Measurements from ENCODE around the gene NR1H4.
"Not testable (repeated sequence)": the region's sequence is repeated elsewhere in the genome, so short reads cannot be mapped to it uniquely, and the experiment has no call there.

The NR1H4 gene

DNA sequence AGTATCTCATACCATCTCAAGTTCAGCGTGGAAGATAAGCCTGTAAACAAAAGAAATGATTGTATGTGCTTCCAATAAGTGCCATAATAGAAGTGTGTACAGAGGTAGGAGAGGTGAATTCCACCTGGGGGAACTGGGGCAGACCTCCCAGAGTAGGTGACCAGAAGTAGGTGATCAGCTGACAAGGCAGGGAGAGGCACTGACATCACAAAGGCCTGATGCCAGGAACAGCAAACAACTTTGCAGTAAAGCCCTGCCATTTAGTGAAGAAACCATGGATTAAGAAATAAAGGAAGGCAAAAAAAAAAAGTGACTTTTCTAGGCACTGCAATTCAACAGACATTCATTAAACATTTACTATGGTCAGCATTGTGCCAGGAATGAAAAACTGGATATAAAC lies 31.1 kb downstream of the NR1H4 start:
- in situ Hi-C loops (cut with HindIII; ENCODE audit: low sequenced_read_pairs): no loop called here

DNA sequence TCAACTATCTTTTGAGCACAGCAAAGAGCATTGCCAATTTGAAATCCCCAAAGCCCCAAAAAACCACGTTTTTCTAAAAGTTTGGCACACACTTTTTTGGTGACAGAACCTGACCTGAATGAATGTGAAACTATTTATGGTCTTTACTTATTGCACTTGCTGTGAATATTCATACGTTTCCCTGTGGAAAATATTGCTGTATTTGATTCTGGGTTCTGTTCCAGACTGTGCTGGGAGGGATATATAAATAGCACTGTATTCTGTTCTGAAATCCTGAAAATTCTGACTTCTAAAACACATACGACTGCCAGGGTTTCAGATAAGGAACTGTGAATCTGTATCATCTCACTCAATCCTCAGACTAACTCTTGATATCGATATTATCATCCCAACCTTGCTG lies 35.1 kb downstream of the NR1H4 start:
- in situ Hi-C loops (cut with HindIII; ENCODE audit: low sequenced_read_pairs): no loop called here

DNA sequence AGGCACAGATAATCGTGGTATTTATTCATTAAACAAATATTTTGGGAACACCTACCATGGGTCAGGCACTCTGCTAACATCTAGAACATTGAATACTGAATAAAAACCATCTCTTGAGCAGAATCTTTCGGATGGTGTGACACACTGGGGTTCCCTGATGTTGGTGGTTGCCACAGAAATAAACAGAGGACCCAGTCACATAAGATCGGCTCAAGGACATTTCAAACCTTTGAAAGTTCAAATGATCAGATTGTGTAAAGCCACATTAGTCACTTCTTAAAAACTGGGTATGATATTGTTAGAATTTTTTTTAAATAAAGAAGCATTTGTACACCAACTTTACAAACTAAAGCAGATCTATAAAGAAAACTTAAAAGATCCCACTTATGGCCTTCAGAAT lies 39.0 kb downstream of the NR1H4 start:
- in situ Hi-C loops (cut with HindIII; ENCODE audit: low sequenced_read_pairs): no loop called here

DNA sequence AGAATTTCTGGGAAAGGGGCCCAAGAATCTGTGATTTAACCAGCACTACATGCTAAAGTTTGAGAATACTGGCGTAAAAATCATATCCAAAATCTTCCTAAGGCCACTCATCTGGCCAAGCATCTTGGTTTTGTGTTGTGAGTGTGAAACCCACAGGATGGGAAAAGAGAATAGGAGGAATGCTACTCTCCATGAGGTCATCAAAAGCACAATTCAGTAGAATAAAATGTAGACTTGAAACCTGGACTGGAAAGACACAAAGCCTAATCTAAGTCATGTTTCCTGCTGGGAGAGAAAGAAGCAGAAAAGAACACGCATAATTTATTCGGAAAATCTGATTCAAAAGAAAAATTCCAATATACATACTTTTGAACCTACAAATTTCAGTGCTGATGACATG lies 42.3 kb downstream of the NR1H4 start:
- in situ Hi-C loops (cut with HindIII; ENCODE audit: low sequenced_read_pairs): no loop called here

DNA sequence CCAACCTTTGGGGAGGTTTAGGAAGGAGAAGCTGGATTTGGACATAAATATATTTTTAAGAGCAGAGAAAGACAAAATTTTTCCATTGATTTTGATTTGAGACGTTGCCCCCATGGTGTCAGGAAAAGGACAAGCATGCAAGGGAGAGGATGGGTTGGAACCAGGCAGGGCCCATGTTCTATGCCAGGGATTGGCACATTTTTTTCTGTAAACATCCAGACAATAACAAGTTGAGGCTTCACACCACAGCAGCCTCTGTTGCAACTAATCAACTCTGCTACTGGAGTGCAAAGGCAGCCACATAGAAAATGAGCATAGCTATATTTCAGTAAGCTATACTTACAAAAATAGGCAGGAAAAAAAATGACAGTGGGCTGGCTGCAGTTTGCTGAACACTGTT lies 44.7 kb downstream of the NR1H4 start:
- in situ Hi-C loops (cut with HindIII; ENCODE audit: low sequenced_read_pairs): no loop called here

DNA sequence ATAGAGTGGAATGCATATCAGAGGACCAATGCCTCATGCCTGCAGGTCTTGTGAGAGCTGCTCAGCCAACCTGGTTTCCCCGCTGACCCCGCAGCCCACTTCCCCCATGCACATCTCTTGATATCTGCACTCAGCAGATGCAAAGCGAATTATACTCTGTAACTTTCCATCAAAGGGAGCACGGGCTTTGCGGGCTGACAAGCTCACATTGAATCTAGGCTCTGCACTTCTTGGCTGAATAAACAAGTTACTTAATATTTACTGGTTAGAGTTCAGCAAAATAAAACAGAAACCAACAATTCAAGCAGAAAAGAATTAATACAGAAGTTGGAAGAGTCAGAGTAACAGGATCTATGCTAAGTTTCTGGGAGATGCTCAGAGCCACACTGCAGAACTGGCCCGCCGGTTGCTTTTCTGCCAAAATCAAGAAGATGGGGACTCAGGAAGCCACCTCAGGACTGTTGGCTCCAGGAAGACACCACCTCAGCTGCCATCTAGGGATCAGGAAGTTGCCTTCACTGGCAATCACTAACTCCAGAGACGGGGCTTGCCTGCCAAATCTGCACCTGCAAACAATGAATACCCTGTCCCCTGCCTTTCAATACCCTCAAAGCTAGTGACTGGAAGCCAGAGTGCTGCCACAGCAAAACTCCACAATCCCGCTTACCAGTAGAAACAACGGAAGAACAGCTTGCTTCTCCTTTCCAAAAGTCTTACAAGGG lies 46.5 kb downstream of the NR1H4 start:
- in situ Hi-C loops (cut with HindIII; ENCODE audit: low sequenced_read_pairs): no loop called here

DNA sequence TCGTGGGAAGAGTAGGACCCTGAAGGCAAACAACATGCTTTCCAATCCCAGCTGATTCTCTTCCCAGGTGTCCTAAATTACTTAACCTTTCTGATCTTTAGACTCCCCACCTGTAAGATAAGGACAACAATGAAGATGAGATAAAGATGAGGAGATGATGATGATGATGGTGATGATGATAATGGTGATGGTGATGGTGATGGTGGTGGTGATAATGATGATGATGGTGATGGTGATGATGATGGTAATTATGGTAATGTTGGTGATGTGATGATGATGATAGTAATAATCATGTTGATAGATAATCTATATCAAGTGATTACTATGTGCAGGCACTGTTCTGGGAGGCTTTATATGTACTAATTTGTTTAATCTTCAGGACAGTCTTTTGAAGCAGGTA lies 48.3 kb downstream of the NR1H4 start:
- in situ Hi-C loops (cut with HindIII; ENCODE audit: low sequenced_read_pairs): no loop called here

DNA sequence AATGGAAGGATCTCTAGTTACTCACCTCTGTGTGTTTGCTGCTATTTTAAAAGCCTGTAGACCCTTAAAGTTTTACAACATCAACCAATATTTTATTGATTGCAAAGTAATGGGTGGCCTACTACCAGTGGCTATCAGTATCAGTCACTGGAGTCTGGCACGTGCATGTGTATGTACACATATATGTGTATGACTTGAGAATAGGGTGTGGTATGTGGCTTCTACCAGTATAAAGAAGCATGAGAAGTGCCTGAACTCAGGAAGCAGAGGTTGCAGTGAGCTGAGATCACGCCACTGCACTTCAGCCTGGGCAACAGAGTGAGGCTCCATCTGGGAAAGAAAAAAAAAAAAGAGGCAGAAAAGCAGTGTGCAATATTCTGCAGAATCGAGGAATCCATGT lies 54.4 kb downstream of the NR1H4 start:
- in situ Hi-C loops (cut with HindIII; ENCODE audit: low sequenced_read_pairs): no loop called here

DNA sequence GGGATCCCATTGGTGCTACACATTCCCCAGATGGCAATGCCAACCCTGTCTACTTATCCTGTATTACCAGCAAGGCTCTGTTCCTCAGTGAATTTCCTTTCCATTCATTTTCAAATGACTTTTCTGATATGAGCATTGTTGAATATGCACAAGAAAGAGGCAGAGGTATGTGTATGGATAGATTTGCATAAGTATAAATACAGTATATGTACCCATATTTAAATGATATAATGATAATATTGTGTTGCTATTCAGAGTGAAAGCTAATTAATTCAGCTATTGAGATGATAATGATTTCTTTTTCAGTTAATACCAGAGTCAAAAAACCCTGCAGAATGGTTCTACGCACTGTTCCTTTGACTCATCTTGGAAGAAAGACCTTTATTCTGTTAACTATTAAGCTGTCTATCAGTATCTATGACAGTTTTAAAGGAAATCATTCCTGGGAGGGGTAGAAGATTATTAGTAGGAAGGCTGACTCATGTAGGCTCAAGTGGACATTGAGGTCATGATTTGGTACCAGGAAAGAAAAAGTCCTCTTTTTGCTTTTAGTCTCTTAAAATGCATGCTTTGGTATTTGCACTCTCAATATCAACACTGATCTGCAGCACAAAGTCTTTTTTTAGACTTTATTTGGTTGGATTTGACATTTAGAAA lies 54.9 kb downstream of the NR1H4 start:
- in situ Hi-C loops (cut with HindIII; ENCODE audit: low sequenced_read_pairs): no loop called here

DNA sequence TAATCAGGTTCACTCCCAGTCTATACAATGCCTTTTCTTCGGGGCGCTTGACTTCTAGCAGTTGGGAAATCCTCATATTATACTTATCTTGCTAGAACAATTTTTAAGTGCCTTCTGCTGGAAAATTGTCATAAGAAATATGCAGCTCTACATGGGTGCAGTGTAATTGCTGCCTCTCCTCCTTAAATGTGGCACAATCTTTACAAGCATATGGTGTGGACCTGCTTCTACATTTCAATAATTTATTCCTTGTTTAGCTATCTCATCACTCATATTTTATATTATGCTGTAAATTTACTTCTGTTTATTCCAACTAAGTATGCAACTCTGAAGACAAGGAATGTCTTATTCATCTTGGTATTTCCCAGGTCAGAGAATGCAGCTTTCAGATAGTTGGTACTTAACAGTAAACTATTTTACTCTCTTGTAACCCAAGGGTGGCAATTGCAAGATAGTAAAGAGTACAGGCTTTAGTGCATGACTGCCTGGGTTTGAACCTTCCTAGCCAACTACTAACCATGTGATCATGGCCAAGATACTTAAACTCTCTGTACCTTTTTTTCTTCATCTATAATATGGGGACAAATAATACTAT lies 56.2 kb downstream of the NR1H4 start:
- in situ Hi-C loops (cut with HindIII; ENCODE audit: low sequenced_read_pairs): no loop called here

DNA sequence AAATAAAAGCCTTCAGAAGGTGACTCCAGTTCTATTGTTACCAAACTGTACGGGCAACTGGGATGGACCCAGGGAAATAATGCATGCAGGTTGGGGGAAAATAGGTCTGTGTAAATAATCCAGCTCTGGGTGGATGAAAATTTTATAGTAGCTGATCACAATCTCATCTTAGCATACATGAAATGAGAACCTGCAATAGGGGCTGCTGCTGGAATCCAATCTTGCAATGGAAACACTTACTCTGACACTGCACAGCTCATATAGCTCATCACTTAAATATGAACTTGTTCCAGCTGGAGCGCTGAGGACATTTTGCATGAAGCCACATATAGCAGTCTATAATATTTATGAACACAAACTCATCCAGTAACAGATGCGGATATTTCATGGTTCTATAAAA lies 59.7 kb downstream of the NR1H4 start:
- in situ Hi-C loops (cut with HindIII; ENCODE audit: low sequenced_read_pairs): no loop called here

DNA sequence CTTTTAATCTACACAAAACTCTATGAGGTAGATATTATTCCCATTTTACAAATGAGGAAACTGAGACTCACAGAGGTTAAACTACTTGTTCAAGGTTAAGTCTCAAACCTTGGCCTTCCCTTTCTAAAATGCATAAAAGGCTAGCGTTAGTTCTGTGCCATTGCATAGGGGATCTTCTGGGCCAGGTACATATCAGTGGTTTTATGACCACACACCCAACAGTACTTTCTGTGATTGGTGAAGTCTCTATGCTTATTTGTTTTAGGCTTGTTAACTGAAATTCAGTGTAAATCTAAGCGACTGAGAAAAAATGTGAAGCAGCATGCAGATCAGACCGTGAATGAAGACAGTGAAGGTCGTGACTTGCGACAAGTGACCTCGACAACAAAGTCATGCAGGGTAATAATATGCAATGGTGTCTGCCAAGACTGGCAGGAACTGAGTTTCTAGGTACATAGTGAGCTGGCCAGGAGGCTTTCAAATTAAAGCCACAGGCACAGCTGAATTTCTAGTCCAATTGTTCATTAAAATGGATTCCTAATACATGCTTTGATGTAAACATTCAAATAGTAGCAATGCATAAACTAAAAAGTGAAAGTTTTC lies 61.1 kb downstream of the NR1H4 start:
- in situ Hi-C loops (cut with HindIII; ENCODE audit: low sequenced_read_pairs): no loop called here

DNA sequence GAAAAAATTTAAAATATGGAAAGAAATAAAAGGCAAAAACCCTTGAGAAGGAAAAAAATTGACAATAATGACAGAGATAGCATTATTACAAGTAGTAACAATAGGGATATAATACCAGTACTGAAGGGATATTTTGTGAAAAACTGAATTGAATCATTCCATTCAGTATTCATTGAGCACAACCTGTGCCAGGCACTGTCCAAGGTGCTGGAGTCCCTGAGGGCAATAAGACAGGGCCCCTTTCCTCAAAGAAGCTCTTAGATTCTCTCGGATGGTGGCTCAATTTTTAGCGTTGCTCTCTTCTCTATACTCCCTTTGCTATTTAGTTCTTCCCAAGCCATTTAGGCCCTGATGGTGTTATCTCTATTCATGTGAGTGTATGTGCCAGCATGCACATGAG lies 65.5 kb downstream of the NR1H4 start:
- in situ Hi-C loops (cut with HindIII; ENCODE audit: low sequenced_read_pairs): no loop called here

DNA sequence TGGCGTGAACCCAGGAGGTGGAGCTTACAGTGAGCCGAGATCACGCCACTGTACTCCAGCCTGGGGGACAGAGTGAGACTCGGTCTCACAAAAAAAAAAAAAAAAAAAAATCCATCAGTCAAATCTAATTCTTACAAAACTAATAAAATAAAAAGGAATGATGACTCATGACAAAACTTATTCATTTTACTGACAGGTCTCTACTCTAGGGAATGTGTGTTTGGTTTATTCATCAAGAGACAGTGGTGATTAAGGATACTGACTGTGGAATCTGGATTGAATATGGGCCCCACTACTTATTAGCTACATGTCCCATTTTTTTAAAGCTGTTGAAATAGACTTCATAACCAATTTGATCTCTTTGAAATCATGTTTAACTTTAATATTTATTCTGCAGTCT lies 70.5 kb downstream of the NR1H4 start:
- in situ Hi-C loops (cut with HindIII; ENCODE audit: low sequenced_read_pairs): no loop called here

DNA sequence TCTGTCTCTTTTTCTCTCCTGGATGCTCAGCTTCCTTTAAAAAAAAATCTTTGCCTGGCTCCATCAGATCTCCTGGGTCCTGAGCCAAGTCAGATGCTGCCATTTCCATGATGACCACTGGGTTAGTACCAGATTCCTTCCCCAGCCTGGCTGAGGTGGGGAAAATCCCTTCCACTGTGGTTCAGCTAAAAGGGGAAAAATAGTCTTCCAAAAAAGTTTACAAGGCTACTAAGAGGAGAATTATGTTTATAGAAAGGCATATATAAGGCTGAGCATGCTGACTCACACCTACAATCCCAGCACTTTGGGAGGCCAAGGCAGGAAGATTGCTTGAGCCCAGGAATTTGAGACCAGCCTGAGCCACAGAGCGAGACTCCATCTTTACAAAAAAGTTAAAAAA lies 71.4 kb downstream of the NR1H4 start:
- in situ Hi-C loops (cut with HindIII; ENCODE audit: low sequenced_read_pairs): no loop called here

DNA sequence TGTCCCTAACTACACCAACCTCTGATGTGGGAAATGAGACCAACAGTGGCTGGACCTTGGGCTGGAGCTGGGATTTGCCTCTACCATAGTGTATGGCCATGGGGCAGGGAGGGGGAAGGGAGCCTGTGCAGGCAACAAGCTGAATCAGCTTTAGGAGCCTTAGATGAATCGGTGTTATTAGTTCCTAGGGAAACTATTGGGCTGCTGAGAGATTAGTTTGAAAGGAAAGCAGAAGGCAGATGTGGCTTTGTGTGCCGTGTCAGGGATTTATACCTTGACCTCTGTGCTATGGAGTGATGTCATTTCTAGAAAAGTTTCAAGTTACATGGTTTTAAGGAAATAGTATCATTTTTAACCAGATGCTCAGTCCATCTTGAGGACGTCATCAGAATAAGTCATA lies 80.3 kb downstream of the NR1H4 start:
- in situ Hi-C loops (cut with HindIII; ENCODE audit: low sequenced_read_pairs): no loop called here

DNA sequence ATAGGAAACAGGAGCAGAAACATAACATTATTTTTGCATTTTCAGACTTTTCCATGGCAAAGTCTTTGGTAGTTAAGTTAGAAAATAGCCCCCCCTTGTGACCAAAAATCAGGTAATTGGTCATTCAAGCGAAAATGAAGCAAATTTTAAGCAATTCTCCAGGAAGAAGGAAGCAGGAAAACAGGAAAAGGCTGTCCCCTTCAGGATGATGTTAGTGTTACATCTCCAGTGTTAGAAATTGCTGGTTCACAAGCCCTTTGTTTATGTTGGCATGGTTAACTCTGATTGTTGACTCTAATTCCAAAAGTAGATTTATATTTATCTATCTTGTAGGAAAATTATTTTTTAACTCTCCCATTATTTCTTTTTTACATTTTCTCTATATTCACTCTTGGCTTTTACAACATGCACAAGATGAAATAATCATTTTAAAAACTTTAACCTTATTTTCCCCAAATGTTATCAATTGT lies 81.0 kb downstream of the NR1H4 start:
- in situ Hi-C loops (cut with HindIII; ENCODE audit: low sequenced_read_pairs): no loop called here

DNA sequence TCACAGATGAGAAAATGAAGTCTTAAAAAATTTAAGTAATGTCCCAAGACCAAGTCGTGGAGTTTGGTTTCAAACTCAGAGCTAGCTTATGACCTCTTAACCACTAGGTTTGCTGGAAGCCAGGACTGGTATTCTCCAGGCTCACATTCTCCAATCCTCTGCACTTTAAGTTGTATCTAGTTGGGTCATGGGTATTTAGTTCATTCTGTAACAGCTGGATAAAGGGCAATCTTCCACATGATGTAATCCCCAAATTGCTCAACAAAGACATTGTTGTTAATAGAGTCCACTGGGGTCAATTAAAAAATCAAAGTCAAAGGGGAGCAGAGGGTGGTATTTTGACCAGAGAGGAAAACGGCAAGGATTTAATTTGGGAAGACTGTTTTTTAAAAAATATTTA lies 82.1 kb downstream of the NR1H4 start:
- in situ Hi-C loops (cut with HindIII; ENCODE audit: low sequenced_read_pairs): no loop called here

DNA sequence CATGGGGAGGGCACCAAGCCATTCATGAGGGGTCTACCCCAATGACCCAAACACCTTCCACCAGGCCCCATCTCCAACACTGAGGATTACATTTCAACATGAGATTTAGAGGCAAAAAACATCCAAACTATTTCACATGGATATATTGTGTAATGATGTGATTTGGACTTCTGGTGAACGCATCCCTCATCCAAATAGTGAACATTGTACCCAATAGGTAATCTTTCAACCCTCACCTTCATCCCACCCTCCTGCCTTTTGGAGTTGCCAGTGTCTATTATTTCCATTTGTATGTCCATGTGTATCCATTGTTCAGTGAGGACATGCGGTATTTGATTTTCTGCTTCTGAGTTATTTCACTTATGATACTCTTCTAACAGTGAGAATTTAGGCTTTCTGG lies 83.7 kb downstream of the NR1H4 start:
- in situ Hi-C loops (cut with HindIII; ENCODE audit: low sequenced_read_pairs): no loop called here

DNA sequence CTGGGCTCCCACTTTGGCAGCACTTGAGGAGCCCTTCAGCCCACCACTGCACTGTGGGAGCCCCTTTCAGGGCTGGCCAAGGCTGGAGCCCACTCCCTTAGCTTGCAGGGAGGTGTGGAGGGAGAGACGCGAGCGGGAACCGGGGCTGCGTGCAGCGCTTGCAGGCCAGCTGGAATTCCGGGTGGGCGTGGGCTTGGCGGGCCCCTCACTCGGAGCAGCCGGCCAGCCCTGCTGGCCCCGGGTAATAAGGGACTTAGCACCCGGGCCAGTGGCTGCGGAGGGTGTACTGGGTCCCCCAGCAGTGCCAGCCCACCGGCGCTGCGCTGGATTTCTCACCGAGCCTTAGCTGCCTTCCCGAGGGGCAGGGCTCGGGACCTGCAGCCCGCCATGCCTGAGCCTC lies 85.6 kb downstream of the NR1H4 start:
- in situ Hi-C loops (cut with HindIII; ENCODE audit: low sequenced_read_pairs): not testable (repeated sequence)

DNA sequence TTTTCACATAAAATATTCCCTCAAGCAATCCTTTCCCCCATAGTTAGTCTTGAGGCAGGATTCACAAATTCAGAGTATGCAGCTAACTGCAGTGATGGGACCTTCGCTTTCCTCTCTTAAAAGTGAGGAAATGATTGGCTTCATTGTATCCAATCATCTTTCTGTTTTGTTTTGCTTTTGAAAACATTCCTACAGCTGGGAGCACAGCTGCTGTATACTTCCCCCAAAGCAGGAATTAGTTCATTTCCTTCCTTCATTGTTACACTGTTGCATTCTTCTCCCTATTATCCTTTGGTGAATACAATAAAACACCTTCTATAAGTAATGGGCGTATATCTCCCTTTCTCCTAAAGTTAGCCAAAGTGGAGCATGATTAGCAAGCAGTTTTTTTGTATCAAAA lies 90.4 kb downstream of the NR1H4 start:
- in situ Hi-C loops (cut with HindIII; ENCODE audit: low sequenced_read_pairs): loop anchor here (5.0 kb wide), 1 partner anchor 337 kb away; no protein-coding TSS in a partner anchor
